A549 (cell line): Measurements from ENCODE around the gene TMEM132D. TPM values are rescaled to one million over a fixed set of nuclear protein-coding genes. Genes with fewer than 3 reads are reported as not detected.

ENCODE experiments used
- ATAC-seq, 2 experiments: fragments of 200-7000 bp in 1 of 2; fragments of >200 bp in 1 of 2; cut with Nextera tagmentation in 1 of 2; cut with Tn5 transposase in 1 of 2; 3 replicates each; pipeline versions ENCODE4 v1.8.0 to v1.9.1; 2018 to 2020; ENCODE audit warnings: mild to moderate bottlenecking in 1 of 2, moderate library complexity in 1 of 2
- CTCF ChIA-PET: fragments of 300-600 bp; sonication (Branson Sonifier 250); formaldehyde crosslinking; extraction: SDS; loops from one replicate; lab custom pipeline; 2021; ENCODE audit warnings: antibody characterized with exemption, inconsistent platforms; lab: Yijun Ruan, JAX
- POLR2A ChIA-PET: fragments of 350-600 bp; formaldehyde crosslinking; extraction: SDS; loops from one replicate; lab custom pipeline; 2021; ENCODE audit warnings: antibody characterized with exemption, inconsistent platforms; lab: Yijun Ruan, JAX
- DNase-seq, 2 experiments: peaks; one replicate each; pipeline versions ENCODE4 v3.0.0 to v3.0.0-alpha.2; 2011 to 2016; ENCODE audit warnings: low read depth in 1 of 2, low spot score in 1 of 2
- FAIRE-seq: peaks from 2 replicates; lab custom pipeline; 2011; peaks lifted over from hg19 to GRCh38; lab: Jason Lieb, UNC
- H3K27ac ChIP-seq, 2 experiments: fragments of >200 bp; sonication (Bioruptor Twin); formaldehyde crosslinking; 3 replicates each; pipeline ENCODE4 v1.5.1; 2016 to 2017
- H3K4me1 ChIP-seq: fragments of >200 bp; sonication (Bioruptor Twin); formaldehyde crosslinking; 3 replicates; pipeline ENCODE4 v1.6.1; 2016
- H3K4me2 ChIP-seq: fragments of >200 bp; sonication (Bioruptor Twin); formaldehyde crosslinking; 3 replicates; pipeline ENCODE4 v1.6.1; 2016
- H3K4me3 ChIP-seq: fragments of >200 bp; sonication (Bioruptor Twin); formaldehyde crosslinking; 3 replicates; pipeline ENCODE4 v1.5.1; 2016
- H3K9me3 ChIP-seq: fragments of >200 bp; sonication (Bioruptor Twin); formaldehyde crosslinking; 3 replicates; pipeline ENCODE4 v1.6.1; 2016
- EHMT2 ChIP-seq: fragments of 200-600 bp; sonication (generic); IDR thresholded peaks from 2 replicates; pipeline ENCODE4 v1.6.1; 2016; ENCODE audit warnings: antibody characterized with exemption, low read depth, mild to moderate bottlenecking, moderate library complexity
- EP300 ChIP-seq, 2 experiments: fragments of >200 bp; sonication (Bioruptor Twin); formaldehyde crosslinking; IDR thresholded peaks; 2 replicates in 1 of 2; 3 replicates in 1 of 2; pipeline ENCODE4 v1.6.1; 2016 to 2017
- ESRRA ChIP-seq: fragments of 150-350 bp; IDR thresholded peaks from 2 replicates; pipeline ENCODE4 v1.6.1; 2014; ENCODE audit warnings: mild to moderate bottlenecking, low read length, borderline replicate concordance
- FOSB ChIP-seq: fragments of 250-450 bp; sonication (Bioruptor Pico); IDR thresholded peaks from 2 replicates; pipeline ENCODE4 v1.5.0; 2020; ENCODE audit warnings: mild to moderate bottlenecking, moderate library complexity
- HEYL ChIP-seq: fragments of 250-450 bp; sonication (Bioruptor Pico); IDR thresholded peaks from 2 replicates; pipeline ENCODE4 v1.8.0; 2021; ENCODE audit warnings: mild to moderate bottlenecking, moderate library complexity
- JUN ChIP-seq, 2 experiments: fragments of >200 bp; sonication (Bioruptor Twin); formaldehyde crosslinking; IDR thresholded peaks; 2 replicates in 1 of 2; 3 replicates in 1 of 2; pipeline ENCODE4 v1.6.1; 2016 to 2017
- MAFK ChIP-seq: fragments of 450-650 bp; IDR thresholded peaks from 2 replicates; pipeline ENCODE4 v1.6.1; 2014; ENCODE audit not compliant: partially characterized antibody
- NFE2L2 ChIP-seq: fragments of 150-350 bp; conservative IDR thresholded peaks from 2 replicates; pipeline ENCODE4 v1.6.1; 2014; ENCODE audit warnings: low read length
- NPAS2 ChIP-seq: fragments of 250-450 bp; sonication (Bioruptor Pico); IDR thresholded peaks from 2 replicates; pipeline ENCODE4 v1.8.0; 2022; ENCODE audit warnings: mild to moderate bottlenecking, moderate library complexity, borderline replicate concordance
- NR3C1 ChIP-seq: fragments of >200 bp; sonication (Bioruptor Twin); formaldehyde crosslinking; IDR thresholded peaks from 3 replicates; pipeline ENCODE4 v1.6.1; 2017
- PBX3 ChIP-seq: IDR thresholded peaks from 2 replicates; pipeline ENCODE4 v1.6.1; 2012
- POLR2A ChIP-seq: IDR thresholded peaks from 2 replicates; pipeline ENCODE4 v1.6.1; 2012; ENCODE audit warnings: mild to moderate bottlenecking, low read length
- RNF2 ChIP-seq: fragments of 200-600 bp; sonication (generic); IDR thresholded peaks from 2 replicates; pipeline ENCODE4 v1.6.1; 2016; ENCODE audit warnings: low read depth, mild to moderate bottlenecking, antibody characterized with exemption, moderate library complexity, borderline replicate concordance
- TFCP2L1 ChIP-seq: fragments of 250-450 bp; sonication (Bioruptor Pico); IDR thresholded peaks from 2 replicates; pipeline ENCODE4 v1.5.0; 2021; ENCODE audit warnings: mild to moderate bottlenecking
- TP53 ChIP-seq: fragments of 250-450 bp; sonication (Bioruptor Pico); IDR thresholded peaks from 2 replicates; pipeline ENCODE4 v1.5.0; 2021; ENCODE audit warnings: mild to moderate bottlenecking, moderate library complexity
- ZSCAN20 ChIP-seq: fragments of 250-450 bp; sonication (Bioruptor Pico); IDR thresholded peaks from 2 replicates; pipeline ENCODE4 v1.8.0; 2022; ENCODE audit warnings: mild to moderate bottlenecking, moderate library complexity
- WGBS: methylation state at CpG from one replicate; pipeline ENCODE4 v1.1.6; 2017; ENCODE audit errors: missing lambda C conversion rate; 5-methylcytosine and 5-hydroxymethylcytosine counted together
- polyA plus RNA-seq, 4 experiments: library from polyadenylated mRNA; depleted of rRNA in 3 of 4; stranded (reverse); fragments of >200 nt; fragmentation: RNase III in 1 of 4; extraction: RNeasy Plus Mini Kit Qiagen cat#74134 plus additional on column Dnase treatment in 1 of 4; gene quantifications; 2 replicates in 3 of 4; 3 replicates in 1 of 4; pipeline ENCODE4 v1.2.3, GENCODE V29; 2011 to 2017
- TF ChIP-seq, protein P1 (sequence below): IDR thresholded peaks from 2 replicates; pipeline ENCODE4 v1.6.1; 2012; ENCODE audit warnings: low read depth, borderline replicate concordance
- TF ChIP-seq, protein P2 (sequence below): fragments of 450-650 bp; IDR thresholded peaks from 2 replicates; pipeline ENCODE4 v1.6.1; 2014; ENCODE audit warnings: antibody characterized with exemption
- TF ChIP-seq, protein P3 (sequence below): fragments of >200 bp; sonication (Bioruptor Twin); formaldehyde crosslinking; IDR thresholded peaks from 3 replicates; pipeline ENCODE4 v1.6.1; 2016
- TF ChIP-seq, protein P4 (sequence below): fragments of 150-350 bp; IDR thresholded peaks from 2 replicates; pipeline ENCODE4 v1.6.1; 2014; ENCODE audit warnings: low read depth, mild to moderate bottlenecking, low read length

TMEM132D gene
- polyA plus RNA-seq, 2 of the 4 experiments (the other 2 are of a cell fraction) = not detected

- TF ChIP-seq, protein P1, sequence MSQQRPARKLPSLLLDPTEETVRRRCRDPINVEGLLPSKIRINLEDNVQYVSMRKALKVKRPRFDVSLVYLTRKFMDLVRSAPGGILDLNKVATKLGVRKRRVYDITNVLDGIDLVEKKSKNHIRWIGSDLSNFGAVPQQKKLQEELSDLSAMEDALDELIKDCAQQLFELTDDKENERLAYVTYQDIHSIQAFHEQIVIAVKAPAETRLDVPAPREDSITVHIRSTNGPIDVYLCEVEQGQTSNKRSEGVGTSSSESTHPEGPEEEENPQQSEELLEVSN = no peak
- TF ChIP-seq FOSB (no peak), EHMT2 (no peak), NFE2L2 (no peak), NPAS2 (CRISPR knock-in tag) (no peak), EP300 (IDR thresholded peaks at IDR 0.05) (no peak)
Observed at GRCh38 chr12:129571901-129572494, 331.8 kb downstream of the TMEM132D start (continued).

GRCh38 chr12:129570796-129571400 is 332.9 kb downstream of the TMEM132D start:
- CTCF ChIA-PET = no interaction called here
- DNase-seq (no peak), ATAC-seq (no peak)
- no peak overlapping the region for H3K27ac ChIP-seq
- WGBS = 7% methylated on average over 12 of the region's 12 CpGs
- TF ChIP-seq PBX3 (no peak), EP300 (IDR thresholded peaks at IDR 0.05) (no peak), FOSB (no peak), HEYL (CRISPR knock-in tag) (no peak), MAFK (no peak), JUN (IDR thresholded peaks at IDR 0.05) (no peak), TFCP2L1 (no peak), NR3C1 (no peak), ZSCAN20 (CRISPR knock-in tag) (no peak)
- TF ChIP-seq, protein P2, sequence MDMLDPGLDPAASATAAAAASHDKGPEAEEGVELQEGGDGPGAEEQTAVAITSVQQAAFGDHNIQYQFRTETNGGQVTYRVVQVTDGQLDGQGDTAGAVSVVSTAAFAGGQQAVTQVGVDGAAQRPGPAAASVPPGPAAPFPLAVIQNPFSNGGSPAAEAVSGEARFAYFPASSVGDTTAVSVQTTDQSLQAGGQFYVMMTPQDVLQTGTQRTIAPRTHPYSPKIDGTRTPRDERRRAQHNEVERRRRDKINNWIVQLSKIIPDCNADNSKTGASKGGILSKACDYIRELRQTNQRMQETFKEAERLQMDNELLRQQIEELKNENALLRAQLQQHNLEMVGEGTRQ = no peak
- TF ChIP-seq, protein P3, sequence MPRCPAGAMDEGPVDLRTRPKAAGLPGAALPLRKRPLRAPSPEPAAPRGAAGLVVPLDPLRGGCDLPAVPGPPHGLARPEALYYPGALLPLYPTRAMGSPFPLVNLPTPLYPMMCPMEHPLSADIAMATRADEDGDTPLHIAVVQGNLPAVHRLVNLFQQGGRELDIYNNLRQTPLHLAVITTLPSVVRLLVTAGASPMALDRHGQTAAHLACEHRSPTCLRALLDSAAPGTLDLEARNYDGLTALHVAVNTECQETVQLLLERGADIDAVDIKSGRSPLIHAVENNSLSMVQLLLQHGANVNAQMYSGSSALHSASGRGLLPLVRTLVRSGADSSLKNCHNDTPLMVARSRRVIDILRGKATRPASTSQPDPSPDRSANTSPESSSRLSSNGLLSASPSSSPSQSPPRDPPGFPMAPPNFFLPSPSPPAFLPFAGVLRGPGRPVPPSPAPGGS = no peak
- TF ChIP-seq, protein P4, sequence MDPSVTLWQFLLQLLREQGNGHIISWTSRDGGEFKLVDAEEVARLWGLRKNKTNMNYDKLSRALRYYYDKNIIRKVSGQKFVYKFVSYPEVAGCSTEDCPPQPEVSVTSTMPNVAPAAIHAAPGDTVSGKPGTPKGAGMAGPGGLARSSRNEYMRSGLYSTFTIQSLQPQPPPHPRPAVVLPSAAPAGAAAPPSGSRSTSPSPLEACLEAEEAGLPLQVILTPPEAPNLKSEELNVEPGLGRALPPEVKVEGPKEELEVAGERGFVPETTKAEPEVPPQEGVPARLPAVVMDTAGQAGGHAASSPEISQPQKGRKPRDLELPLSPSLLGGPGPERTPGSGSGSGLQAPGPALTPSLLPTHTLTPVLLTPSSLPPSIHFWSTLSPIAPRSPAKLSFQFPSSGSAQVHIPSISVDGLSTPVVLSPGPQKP = no peak
- TF ChIP-seq, all 56 proteins: peak for 0
- no peak for FAIRE-seq
- Histone ChIP-seq H3K9me3 (no peaks in the 10 kb centered on the region), H3K4me3 (no peak overlapping the region), H3K4me2 (no peak overlapping the region), H3K4me1 (no peaks in the 10 kb centered on the region)
- POLR2A ChIA-PET = no interaction called here

DNA sequence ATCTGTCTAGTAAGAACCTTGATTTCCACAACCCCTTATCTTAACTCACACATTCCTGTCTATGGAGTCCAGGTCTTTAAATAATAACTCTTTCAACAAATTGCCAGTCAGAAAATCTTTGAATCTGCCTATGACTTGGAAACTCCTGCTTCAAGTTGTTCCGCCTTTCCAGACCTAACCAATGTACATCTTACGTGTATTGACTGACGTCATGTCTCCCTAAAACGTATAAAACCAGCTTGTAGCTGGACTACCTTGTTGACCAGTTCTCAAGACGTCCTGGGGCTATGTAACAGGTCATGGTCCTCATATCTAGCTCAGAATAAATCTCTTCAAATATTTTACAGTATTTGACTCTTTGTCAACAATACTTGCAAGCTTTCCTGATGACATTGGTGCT is 337.0 kb downstream of the TMEM132D start:
- no peak overlapping the region for H3K4me2 ChIP-seq
- 3% methylated on average over 5 of the region's 5 CpGs for WGBS
- ChIA-PET POLR2A (no interaction called here), CTCF (no interaction called here)
- FAIRE-seq (no peak), DNase-seq (no peak), ATAC-seq (no peak)
- no peaks in the 10 kb centered on the region for H3K9me3 ChIP-seq
- no peak overlapping the region for H3K27ac ChIP-seq
- no peaks in the 10 kb centered on the region for H3K4me1 ChIP-seq
- no peak for TF ChIP-seq RNF2
- no peak for TF ChIP-seq POLR2A
- no peak for TF ChIP-seq ESRRA
- no peak for TF ChIP-seq ZSCAN20 (CRISPR knock-in tag)
- no peak for TF ChIP-seq TP53 (CRISPR knock-in tag)
- no peak for TF ChIP-seq PBX3
- no peak overlapping the region for H3K4me3 ChIP-seq
